Ovary (tissue), 3 donors: ENCODE results near the gene ZC3H7B.

ENCODE experiments used
- EP300 ChIP-seq: sonication (generic); formaldehyde crosslinking; IDR thresholded peaks from one replicate; pipeline ENCODE4 v1.6.1; 2017; ENCODE audit warnings: antibody characterized with exemption
- POLR2A ChIP-seq: fragments of 450-650 bp; IDR thresholded peaks from one replicate; pipeline ENCODE4 v1.6.1; 2017; ENCODE audit warnings: antibody characterized with exemption, mild to moderate bottlenecking, moderate library complexity
- TF ChIP-seq, protein P1 (sequence below), 3 donors: fragments of 450-650 bp in 2 of 3; fragments of 200-600 bp in 1 of 3; IDR thresholded peaks; one replicate each; pipeline versions ENCODE4 v1.5.1 to v1.8.0; 2016 to 2022; ENCODE audit warnings: antibody characterized with exemption in 3 of 3, mild to moderate bottlenecking in 1 of 3
- donor health status: DM: no; HTN: no; CAD: no.

DNA sequence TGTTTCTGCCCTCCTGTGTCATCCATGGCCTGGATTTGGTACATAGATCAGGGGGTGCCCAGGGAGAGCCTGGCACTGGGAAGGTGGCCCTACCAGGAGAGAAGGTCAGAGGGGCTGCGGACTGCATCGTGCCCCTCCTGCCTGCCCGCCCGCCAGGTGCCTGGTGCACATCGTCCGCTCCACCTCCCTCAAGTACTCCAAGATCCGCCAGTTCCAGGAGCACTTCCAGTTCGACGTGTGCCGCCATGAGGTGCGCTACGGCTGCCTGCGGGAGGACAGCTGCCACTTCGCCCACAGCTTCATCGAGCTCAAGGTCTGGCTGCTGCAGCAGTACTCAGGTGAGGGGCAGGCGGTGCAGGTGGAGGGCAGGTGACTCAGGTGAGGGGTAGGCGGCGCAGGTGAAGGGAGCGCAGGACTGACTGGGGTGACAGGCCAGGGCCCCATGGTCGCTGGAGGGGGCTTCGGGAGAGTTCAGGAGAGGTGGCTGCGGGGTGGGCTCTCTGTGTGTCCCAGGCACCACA, 47.7 kb downstream of the ZC3H7B start:
- TF ChIP-seq POLR2A, result no peak
- TF ChIP-seq EP300, result no peak
- TF ChIP-seq, protein P1, sequence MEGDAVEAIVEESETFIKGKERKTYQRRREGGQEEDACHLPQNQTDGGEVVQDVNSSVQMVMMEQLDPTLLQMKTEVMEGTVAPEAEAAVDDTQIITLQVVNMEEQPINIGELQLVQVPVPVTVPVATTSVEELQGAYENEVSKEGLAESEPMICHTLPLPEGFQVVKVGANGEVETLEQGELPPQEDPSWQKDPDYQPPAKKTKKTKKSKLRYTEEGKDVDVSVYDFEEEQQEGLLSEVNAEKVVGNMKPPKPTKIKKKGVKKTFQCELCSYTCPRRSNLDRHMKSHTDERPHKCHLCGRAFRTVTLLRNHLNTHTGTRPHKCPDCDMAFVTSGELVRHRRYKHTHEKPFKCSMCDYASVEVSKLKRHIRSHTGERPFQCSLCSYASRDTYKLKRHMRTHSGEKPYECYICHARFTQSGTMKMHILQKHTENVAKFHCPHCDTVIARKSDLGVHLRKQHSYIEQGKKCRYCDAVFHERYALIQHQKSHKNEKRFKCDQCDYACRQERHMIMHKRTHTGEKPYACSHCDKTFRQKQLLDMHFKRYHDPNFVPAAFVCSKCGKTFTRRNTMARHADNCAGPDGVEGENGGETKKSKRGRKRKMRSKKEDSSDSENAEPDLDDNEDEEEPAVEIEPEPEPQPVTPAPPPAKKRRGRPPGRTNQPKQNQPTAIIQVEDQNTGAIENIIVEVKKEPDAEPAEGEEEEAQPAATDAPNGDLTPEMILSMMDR (IDR thresholded peaks at IDR 0.05), result no peak
